Omental fat pad (tissue), 4 donors: ENCODE data around the gene ADD3. TPM values are rescaled to one million over a fixed set of nuclear protein-coding genes. Genes with fewer than 3 reads are reported as not detected.

Experiments
- ATAC-seq: fragments of 150-250 bp; one replicate; pipeline ENCODE4 v1.9.1; 2016; ENCODE audit warnings: mild to moderate bottlenecking, moderate library complexity; ENCODE audit not compliant: low FRiP score
- DNase-seq: peaks from one replicate; pipeline ENCODE4 v3.0.0-alpha.2; 2019; ENCODE audit warnings: low spot score
- CTCF ChIP-seq, 3 donors: fragments of 450-650 bp; IDR thresholded peaks; one replicate each; pipeline ENCODE4 v1.5.1; 2016 to 2017; ENCODE audit warnings: antibody characterized with exemption in 3 of 3, mild to moderate bottlenecking in 3 of 3, moderate library complexity in 2 of 3
- total RNA-seq, 4 donors: library from RNA; depleted of rRNA; stranded (reverse); fragments of >200 nt; gene quantifications; one replicate each; pipeline ENCODE4 v1.1.0, GENCODE V29; 2016

The ADD3 gene
- total RNA-seq, 4 donors from 2014 or later: 85.4 to 647 (median 252) TPM

GRCh38 chr10:110059925-110060324 is 52.1 kb downstream of the ADD3 start:
- TF ChIP-seq CTCF (IDR thresholded peaks at IDR 0.05): no peak
- ATAC-seq: no peak

GRCh38 chr10:110061687-110062086 is 53.9 kb downstream of the ADD3 start:
- DNase-seq (no peak), ATAC-seq (no peak)
- no peak for TF ChIP-seq CTCF (IDR thresholded peaks at IDR 0.05)

More at GRCh38 chr10:110059925-110060324, 52.1 kb downstream of the ADD3 start:
- no peak for DNase-seq

GRCh38 chr10:110065269-110065668 is 57.5 kb downstream of the ADD3 start:
- no peak for DNase-seq
- ATAC-seq: no peak
- no peak for TF ChIP-seq CTCF (IDR thresholded peaks at IDR 0.05)

- no peak for TF ChIP-seq CTCF (IDR thresholded peaks at IDR 0.05)
- no peak for DNase-seq
- ATAC-seq: no peak
Measured at GRCh38 chr10:110067960-110068770, 60.4 kb downstream of the ADD3 start.

DNA sequence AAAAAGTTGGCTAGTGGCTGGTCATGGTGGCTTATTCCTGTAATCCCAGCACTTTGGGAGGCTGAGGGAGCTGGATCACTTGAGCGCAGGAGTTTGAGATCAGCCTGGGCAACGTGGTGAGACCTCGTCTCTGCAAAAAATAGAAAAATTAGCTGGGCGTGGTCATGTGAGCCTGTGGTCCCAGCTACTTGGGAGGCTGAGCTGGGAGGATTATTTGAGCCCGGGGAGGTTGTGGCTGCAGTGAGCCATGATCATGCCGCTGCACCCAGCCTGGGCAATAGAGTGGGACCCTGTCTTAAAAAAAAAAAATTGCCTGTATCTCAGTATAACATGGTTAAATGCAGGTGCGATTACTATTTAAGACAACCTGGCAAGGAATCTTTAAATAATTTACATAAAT is 61.0 kb downstream of the ADD3 start:
- DNase-seq (no peak), ATAC-seq (no peak)
- no peak for TF ChIP-seq CTCF (IDR thresholded peaks at IDR 0.05)

DNA sequence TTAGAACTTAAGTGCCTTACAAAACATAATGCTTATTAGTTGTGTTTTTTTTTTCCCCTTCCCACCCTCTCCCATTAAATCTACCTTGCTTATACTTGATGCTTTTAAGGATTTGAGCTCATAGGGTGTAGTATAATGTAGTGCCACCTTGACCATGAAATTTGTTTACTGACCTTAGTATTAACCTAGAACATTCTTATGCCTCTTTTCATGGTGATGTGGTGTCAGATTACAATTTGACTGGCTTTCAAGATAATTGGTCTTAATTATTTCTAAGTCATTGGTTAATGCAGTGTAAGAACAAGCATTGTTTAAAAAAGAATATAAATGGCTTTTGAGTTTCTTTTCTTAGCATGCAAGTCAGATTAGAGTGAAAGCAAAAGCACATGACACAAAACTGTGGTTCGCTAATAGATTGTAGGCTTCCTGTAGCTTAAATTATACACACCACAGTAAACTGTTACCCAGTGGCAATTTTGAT is 61.8 kb downstream of the ADD3 start:
- DNase-seq: no peak
- no peak for TF ChIP-seq CTCF (IDR thresholded peaks at IDR 0.05)
- no peak for ATAC-seq

DNA sequence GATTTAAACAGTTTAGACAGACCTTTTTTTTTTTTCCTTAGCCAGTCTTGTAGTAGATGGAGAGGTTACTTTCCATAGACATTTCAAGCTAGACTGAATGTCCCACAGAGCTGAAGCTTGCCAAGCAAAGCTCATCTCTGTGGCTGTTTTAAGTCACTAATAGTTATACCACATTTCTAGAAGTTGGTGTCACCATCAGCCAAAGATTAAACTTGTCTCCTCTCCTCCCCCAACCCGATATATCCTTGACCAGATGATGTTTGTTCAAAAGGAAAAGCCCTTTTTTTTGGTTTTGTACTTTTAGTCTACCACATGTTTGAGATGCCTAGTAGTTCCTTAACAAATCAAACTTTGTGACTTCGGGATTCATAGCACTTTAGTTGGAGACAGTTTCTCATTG is 66.1 kb downstream of the ADD3 start:
- no peak for ATAC-seq
- TF ChIP-seq CTCF (IDR thresholded peaks at IDR 0.05): no peak

More for the DNA sequence above, 66.1 kb downstream of the ADD3 start:
- DNase-seq: no peak
